Adrenal gland (tissue), 12 donors: Measurements from ENCODE around the gene CDC42EP1. TPM values are rescaled to one million over a fixed set of nuclear protein-coding genes. Genes with fewer than 3 reads are reported as not detected.

Experiments used
- DNase-seq, 7 donors: peaks; one replicate each; pipeline ENCODE4 v3.0.0-alpha.2; 2019 to 2020
- H3K27ac ChIP-seq, 5 donors: fragments of 200-600 bp; sonication (generic) in 4 of 5; 1 replicate in 3 of 5; 2 replicates in 2 of 5; pipeline versions ENCODE4 v1.5.1 to v1.8.0; 2016 to 2020; ENCODE audit warnings: mild to moderate bottlenecking in 1 of 5
- H3K27me3 ChIP-seq: fragments of 200-600 bp; 2 replicates; pipeline ENCODE4 v1.8.0; 2021
- H3K36me3 ChIP-seq, 2 donors: fragments of 200-600 bp; replicated peaks in 1 of 2; 1 replicate in 1 of 2; 2 replicates in 1 of 2; pipeline versions ENCODE4 v1.5.1 to v1.8.0; 2018 to 2022
- H3K4me1 ChIP-seq, 2 donors: fragments of 200-600 bp; replicated peaks in 1 of 2; 1 replicate in 1 of 2; 2 replicates in 1 of 2; pipeline versions ENCODE4 v1.5.1 to v1.8.0; 2018 to 2021
- H3K4me3 ChIP-seq, 4 donors: fragments of 200-600 bp; sonication (generic) in 3 of 4; one replicate each; pipeline ENCODE4 v1.5.1; 2016 to 2018
- H3K9me3 ChIP-seq, 3 donors: fragments of 200-600 bp; sonication (generic) in 1 of 3; replicated peaks in 1 of 3; 1 replicate in 2 of 3; 2 replicates in 1 of 3; pipeline versions ENCODE4 v1.5.1 to v1.8.0; 2016 to 2021
- POLR2A ChIP-seq, 2 donors: fragments of 450-650 bp; IDR thresholded peaks; one replicate each; pipeline ENCODE4 v1.6.1; 2017; ENCODE audit warnings: antibody characterized with exemption in 2 of 2, mild to moderate bottlenecking in 2 of 2, moderate library complexity in 1 of 2
- WGBS, 4 donors: extraction: QIAGEN DNeasy Blood & Tissue Kit in 2 of 4; methylation state at CpG; one replicate each; pipeline versions ENCODE4 v1.1.5 to v1.1.7; 2013 to 2017; 5-methylcytosine and 5-hydroxymethylcytosine counted together
- intact Hi-C, 2 donors: fragments of 100-400 bp; cut with DNase I; formaldehyde crosslinking; loops; one replicate each; pipeline versions ENCODE4 v1.14.1 to v1.15.0; 2022 to 2023
- polyA plus RNA-seq, 3 donors: library from polyadenylated mRNA; stranded (reverse); fragments of 200-250 nt in 2 of 3; fragments of 350-450 nt in 1 of 3; fragmentation: Illumina TruSeq in 1 of 3; extraction: RNeasy Lipid Tissue Mini Kit (QIAGEN cat#74804) in 1 of 3; gene quantifications; one replicate each; pipeline ENCODE4 v1.2.3, GENCODE V29; 2013 to 2014
- total RNA-seq, 9 donors: library from RNA; depleted of rRNA in 4 of 9; stranded (reverse); fragments of >200 nt in 4 of 9; fragments of 120-200 nt in 1 of 9; fragmentation: NEBNext Ultra II Directional in 1 of 9; extraction: Animal tissue kit (Norgen Biotek cat#: 25700) in 1 of 9; gene quantifications; one replicate each; pipeline versions ENCODE4 v1.1.0 to v1.2.4, GENCODE V29; 2013 to 2023
- TF ChIP-seq, protein P1 (sequence below), 6 experiments: fragments of 450-650 bp in 4 of 6; fragments of 200-600 bp in 2 of 6; sonication (generic) in 1 of 6; IDR thresholded peaks; 1 replicate in 5 of 6; 2 replicates in 1 of 6; pipeline versions ENCODE4 v1.5.1 to v1.8.0; 2016 to 2021; ENCODE audit warnings: antibody characterized with exemption in 6 of 6, mild to moderate bottlenecking in 2 of 6, moderate library complexity in 1 of 6
- donor health status: healthy with polysubstance abuse.
- donor health status: Bipolar disorder and iron deficiency.
- donor health status: DM: yes; HTN: yes; CAD: no.
- donor health status: DM: no; HTN: no; CAD: no.
- donor health status: DM: no; HTN: no; CAD: no.
- donor health status: DM: yes; HTN: yes; CAD: no.

CDC42EP1 gene
- total and polyA plus RNA-seq, 12 donors = 9.2 to 159 (median 92.8) TPM

GRCh38 chr22:37551981-37552380, 8.3 kb upstream of the CDC42EP1 start:
- intact Hi-C loops = no loop called here
- H3K27me3 ChIP-seq = no peaks in the 10 kb centered on the region
- no peaks in the 10 kb centered on the region for H3K9me3 ChIP-seq
- H3K27ac ChIP-seq = peak overlapping the region in 3 of 5 donors; percentile 60 to 91 (median 64)
- whole genome bisulfite sequencing, 4 donors = 67 to 77% (median 71%) methylated on average over 5 to 6 of the region's 6 CpGs
- peaks cover 22 to 44% of the 10 kb centered on the region in 2 donors for H3K4me1 ChIP-seq
- no peak overlapping the region for H3K4me3 ChIP-seq
- TF ChIP-seq POLR2A (IDR thresholded peaks at IDR 0.05) = no peak
- peak in 1 of 7 donors; percentile 16 for DNase-seq
- no peaks in the 10 kb centered on the region for H3K36me3 ChIP-seq

DNA sequence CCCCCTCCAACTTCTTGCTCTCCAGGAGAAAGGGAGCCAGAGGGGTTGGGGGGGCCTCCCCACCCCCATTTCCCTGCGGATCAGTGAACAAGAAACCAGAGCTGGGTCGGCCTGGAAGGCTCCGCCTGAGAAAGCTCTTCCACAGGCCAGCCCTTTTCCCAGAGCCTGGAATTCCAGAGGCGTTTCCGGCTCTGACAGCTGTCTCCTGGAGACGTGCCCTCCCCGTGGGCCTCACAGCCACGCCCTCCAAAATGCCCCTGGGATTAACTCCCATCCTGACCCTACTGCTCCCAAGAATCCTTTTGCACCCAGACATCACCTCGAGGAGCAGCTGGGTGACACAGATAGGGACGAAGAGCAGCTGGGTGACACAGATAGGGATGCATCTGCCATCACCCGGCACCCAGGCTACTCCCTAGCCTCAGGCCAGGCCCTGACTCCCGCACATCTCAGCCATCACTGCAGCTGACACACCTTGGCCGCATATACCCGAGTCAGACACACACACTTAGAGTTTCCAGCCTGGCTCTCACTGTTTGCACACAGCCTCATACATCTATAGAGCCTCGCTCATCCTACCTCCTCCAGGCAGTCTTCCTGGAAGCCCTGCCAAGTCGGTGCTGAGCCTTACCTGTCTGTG, 7.6 kb upstream of the CDC42EP1 start:
- intact Hi-C loops = no loop called here
- peak in 3 of 7 donors; percentile 40 to 73 (median 68) for DNase-seq
- no peaks in the 10 kb centered on the region for H3K27me3 ChIP-seq
- peak overlapping the region in 4 of 5 donors; percentile 11 to 91 (median 62) for H3K27ac ChIP-seq
- H3K4me1 ChIP-seq = peaks cover 15 to 41% of the 10 kb centered on the region in 2 donors
- 53 to 67% (median 63%) methylated on average over 9 to 16 of the region's 16 CpGs for WGBS, 4 donors
- no peak overlapping the region for H3K4me3 ChIP-seq
- TF ChIP-seq POLR2A (IDR thresholded peaks at IDR 0.05) = no peak
- TF ChIP-seq, protein P1, sequence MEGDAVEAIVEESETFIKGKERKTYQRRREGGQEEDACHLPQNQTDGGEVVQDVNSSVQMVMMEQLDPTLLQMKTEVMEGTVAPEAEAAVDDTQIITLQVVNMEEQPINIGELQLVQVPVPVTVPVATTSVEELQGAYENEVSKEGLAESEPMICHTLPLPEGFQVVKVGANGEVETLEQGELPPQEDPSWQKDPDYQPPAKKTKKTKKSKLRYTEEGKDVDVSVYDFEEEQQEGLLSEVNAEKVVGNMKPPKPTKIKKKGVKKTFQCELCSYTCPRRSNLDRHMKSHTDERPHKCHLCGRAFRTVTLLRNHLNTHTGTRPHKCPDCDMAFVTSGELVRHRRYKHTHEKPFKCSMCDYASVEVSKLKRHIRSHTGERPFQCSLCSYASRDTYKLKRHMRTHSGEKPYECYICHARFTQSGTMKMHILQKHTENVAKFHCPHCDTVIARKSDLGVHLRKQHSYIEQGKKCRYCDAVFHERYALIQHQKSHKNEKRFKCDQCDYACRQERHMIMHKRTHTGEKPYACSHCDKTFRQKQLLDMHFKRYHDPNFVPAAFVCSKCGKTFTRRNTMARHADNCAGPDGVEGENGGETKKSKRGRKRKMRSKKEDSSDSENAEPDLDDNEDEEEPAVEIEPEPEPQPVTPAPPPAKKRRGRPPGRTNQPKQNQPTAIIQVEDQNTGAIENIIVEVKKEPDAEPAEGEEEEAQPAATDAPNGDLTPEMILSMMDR (IDR thresholded peaks at IDR 0.05) = no peak
- no peaks in the 10 kb centered on the region for H3K36me3 ChIP-seq
- no peaks in the 10 kb centered on the region for H3K9me3 ChIP-seq

DNA sequence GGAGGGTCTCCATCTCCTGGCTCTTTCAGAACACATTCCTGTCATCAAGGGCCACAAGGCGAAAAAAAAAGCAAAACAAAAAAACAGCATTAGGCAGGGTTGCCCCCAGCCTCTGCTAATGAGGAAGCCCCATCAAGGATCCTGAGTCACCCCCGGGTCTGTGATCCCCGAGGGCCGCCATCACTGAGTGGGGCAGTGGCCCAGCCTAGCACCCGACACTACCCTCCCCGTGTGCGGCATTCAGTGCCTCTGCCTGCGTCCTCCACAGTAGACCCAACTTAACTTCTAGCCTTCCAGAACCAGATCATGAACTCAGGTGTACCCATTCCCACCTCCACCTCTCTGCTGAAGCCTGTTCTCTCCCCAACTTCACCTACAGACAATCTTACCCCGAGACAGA, 6.6 kb upstream of the CDC42EP1 start:
- 89 to 96% (median 94%) methylated on average over 8 to 9 of the region's 9 CpGs for WGBS, 4 donors
- intact Hi-C loops = no loop called here
- H3K36me3 ChIP-seq = no peaks in the 10 kb centered on the region
- DNase-seq = no peak
- no peaks in the 10 kb centered on the region for H3K27me3 ChIP-seq
- TF ChIP-seq, protein P1 (IDR thresholded peaks at IDR 0.05) = no peak
- TF ChIP-seq POLR2A (IDR thresholded peaks at IDR 0.05) = no peak
- H3K4me1 ChIP-seq = peaks cover 11 to 35% of the 10 kb centered on the region in 2 donors
- H3K27ac ChIP-seq = no peak overlapping the region
- no peak overlapping the region for H3K4me3 ChIP-seq
- no peaks in the 10 kb centered on the region for H3K9me3 ChIP-seq

GRCh38 chr22:37555029-37555428, 5.3 kb upstream of the CDC42EP1 start:
- Histone ChIP-seq H3K27ac (no peak overlapping the region), H3K4me1 (peaks cover 9 to 28% of the 10 kb centered on the region in 2 donors), H3K9me3 (no peaks in the 10 kb centered on the region), H3K27me3 (no peaks in the 10 kb centered on the region), H3K4me3 (no peak overlapping the region), H3K36me3 (no peaks in the 10 kb centered on the region)
- intact Hi-C loops = no loop called here
- TF ChIP-seq, protein P1 (IDR thresholded peaks at IDR 0.05) = no peak
- TF ChIP-seq POLR2A (IDR thresholded peaks at IDR 0.05) = no peak
- no peak for DNase-seq

DNA sequence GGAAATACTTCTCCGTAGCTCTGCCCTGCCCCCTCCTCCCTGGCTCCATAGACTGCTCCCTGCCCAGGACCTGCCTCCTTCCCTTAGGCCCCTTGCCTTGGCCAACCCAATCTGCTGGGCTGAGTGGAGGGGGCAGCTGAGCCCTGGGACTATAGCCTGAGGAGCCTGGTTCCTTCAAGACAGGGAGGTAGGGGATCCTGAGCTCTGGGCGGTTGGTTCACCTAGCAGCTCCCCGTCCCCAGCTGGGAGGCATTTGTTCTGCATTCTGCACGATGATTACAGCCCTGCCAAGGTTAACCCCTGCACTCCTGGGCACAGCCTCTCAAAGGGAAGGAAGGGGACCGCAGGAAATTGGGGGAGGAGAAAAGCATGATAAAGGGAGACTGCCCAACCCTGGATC, 3.6 kb upstream of the CDC42EP1 start:
- no peaks in the 10 kb centered on the region for H3K36me3 ChIP-seq
- no peaks in the 10 kb centered on the region for H3K9me3 ChIP-seq
- intact Hi-C loops = no loop called here
- no peak overlapping the region for H3K4me3 ChIP-seq
- no peaks in the 10 kb centered on the region for H3K27me3 ChIP-seq
- H3K4me1 ChIP-seq = peaks cover 11 to 22% of the 10 kb centered on the region in 2 donors
- H3K27ac ChIP-seq = peak overlapping the region in 2 of 5 donors; percentile 54 to 66
- TF ChIP-seq, protein P1 (IDR thresholded peaks at IDR 0.05) = no peak
- no peak for TF ChIP-seq POLR2A (IDR thresholded peaks at IDR 0.05)
- 20 to 42% (median 27%) methylated on average over 2 to 5 of the region's 5 CpGs for WGBS, 4 donors
- DNase-seq = no peak
